ENCODE measurements around the gene TBX20.
"Not testable (repeated sequence)": the region's sequence is repeated elsewhere in the genome, so short reads cannot be mapped to it uniquely, and the experiment has no call there.

The TBX20 gene

DNA sequence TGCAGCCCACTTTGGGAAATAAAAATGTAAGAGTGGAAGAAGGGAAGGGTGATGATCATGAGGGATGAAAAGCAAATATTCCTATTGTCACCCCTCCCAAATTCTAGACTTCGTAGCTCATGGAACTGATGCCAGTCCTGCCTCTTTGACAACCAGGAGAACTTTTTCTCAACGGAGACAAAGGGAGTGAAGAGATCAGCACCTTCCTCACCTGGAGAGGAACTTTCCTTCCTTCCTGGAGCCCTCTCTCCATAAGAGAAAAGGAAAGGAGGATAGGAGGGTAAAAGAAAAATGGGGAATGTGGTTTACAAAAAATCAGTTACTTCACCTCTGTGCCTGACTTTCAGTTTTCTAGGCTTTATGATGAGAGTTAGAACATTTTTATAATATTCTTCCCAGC is 3.4 kb downstream of the TBX20 start:
- TF ChIP-seq, protein P1, sequence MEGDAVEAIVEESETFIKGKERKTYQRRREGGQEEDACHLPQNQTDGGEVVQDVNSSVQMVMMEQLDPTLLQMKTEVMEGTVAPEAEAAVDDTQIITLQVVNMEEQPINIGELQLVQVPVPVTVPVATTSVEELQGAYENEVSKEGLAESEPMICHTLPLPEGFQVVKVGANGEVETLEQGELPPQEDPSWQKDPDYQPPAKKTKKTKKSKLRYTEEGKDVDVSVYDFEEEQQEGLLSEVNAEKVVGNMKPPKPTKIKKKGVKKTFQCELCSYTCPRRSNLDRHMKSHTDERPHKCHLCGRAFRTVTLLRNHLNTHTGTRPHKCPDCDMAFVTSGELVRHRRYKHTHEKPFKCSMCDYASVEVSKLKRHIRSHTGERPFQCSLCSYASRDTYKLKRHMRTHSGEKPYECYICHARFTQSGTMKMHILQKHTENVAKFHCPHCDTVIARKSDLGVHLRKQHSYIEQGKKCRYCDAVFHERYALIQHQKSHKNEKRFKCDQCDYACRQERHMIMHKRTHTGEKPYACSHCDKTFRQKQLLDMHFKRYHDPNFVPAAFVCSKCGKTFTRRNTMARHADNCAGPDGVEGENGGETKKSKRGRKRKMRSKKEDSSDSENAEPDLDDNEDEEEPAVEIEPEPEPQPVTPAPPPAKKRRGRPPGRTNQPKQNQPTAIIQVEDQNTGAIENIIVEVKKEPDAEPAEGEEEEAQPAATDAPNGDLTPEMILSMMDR (IDR thresholded peaks at IDR 0.05): no peak
- TF ChIP-seq ZFX (IDR thresholded peaks at IDR 0.05; ENCODE audit: borderline replicate concordance): no peak
- H3K27ac ChIP-seq: no peak overlapping the region

- H3K27ac ChIP-seq: no peak overlapping the region
- TF ChIP-seq, protein P1 (IDR thresholded peaks at IDR 0.05): no peak
- no peak for TF ChIP-seq ZFX (IDR thresholded peaks at IDR 0.05; ENCODE audit: borderline replicate concordance)
Observed at GRCh38 chr7:35249537-35249907, 4.4 kb downstream of the TBX20 start.

DNA sequence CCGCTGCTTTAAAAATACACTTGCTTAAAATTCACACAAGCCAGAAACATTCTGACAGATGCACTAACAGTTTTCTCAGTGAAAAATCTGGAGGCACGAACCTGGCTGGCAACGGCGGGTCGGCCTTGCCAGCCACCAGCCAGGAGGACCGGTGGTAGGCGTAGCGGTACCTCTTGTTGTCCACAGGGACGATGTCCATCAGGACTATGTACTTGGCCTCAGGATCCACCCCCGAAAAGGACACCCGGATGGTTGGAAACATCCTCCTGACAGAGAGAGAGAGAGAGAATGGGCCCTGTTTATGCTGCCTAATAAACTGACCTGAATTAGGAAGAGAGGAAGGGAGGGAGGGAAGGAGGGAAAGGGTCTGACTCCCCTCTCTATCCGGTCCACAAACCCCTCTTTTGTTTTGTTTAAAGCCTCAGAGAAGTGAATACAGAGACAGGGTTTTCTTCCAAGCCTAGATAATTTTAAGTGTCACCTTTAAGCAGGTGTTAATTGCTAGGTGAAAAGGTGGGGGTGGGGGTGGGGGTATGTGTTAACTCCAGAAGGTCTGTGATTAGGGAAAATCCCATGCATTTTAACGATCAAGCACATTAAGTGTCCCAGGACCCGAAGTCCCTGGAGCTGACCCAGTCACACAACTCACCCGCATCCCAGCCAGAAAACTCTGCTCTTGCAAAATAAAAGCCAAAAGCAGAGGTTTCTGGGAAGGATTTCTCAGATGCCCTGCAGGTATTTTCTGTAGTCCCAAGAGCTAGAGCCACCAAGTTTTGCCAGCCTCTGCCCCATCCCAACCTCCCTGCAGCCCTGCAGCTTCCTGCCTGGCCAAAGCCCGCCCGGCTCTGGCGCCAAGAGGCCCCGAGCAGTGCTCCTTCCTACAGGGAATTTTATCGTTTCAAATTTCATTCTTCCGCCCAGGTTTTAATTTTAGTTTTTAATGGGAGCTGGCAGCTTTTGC is 5.0 kb downstream of the TBX20 start:
- no peak for TF ChIP-seq ZFX (IDR thresholded peaks at IDR 0.05; ENCODE audit: borderline replicate concordance)
- TF ChIP-seq, protein P1 (IDR thresholded peaks at IDR 0.05): no peak
- no peak overlapping the region for H3K27ac ChIP-seq

- TF ChIP-seq, protein P1 (IDR thresholded peaks at IDR 0.05): no peak
- no peak for TF ChIP-seq ZFX (IDR thresholded peaks at IDR 0.05; ENCODE audit: borderline replicate concordance)
- no peak overlapping the region for H3K27ac ChIP-seq
Observed at GRCh38 chr7:35246819-35247218, 7.1 kb downstream of the TBX20 start.

DNA sequence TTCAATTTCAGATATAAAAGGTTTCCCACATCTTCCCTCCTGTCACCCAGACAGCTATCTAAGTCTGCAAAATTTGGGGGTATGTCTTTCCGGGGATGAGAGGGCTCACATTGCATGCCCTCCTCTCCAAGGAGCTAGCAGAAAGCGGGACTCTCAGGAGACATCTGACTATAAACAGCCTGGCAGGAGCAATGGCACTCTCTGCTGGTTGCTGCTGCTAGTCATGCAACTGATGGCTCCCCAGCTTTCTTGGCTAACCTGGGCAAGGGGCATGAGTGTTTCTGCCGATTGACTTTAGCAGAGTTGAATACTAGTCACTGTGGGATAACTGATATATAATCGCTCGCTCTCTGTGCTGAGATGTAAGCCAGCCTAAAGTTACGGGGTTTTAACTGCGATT is 12.0 kb downstream of the TBX20 start:
- TF ChIP-seq ZFX (IDR thresholded peaks at IDR 0.05; ENCODE audit: borderline replicate concordance): no peak
- TF ChIP-seq, protein P1 (IDR thresholded peaks at IDR 0.05): no peak
- H3K27ac ChIP-seq: no peak overlapping the region

DNA sequence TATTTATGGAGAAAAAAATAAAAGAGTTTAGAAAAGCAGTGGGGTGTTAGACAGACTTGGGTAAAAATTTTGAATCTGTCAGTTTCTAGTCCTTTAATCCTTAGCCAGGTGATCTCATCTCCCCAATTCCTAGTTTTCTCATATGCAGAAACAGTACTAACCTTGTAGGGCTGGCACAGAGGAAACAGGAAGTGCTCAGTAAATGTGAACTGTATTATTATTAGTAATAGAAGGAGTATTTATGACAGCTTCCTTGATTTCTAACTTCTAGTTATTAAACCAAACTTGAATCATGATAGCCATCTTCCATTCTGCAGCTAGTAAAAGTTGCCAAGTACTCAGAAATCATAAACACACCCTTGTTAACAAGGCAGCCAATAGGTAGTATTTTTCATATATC is 12.5 kb downstream of the TBX20 start:
- TF ChIP-seq, protein P1 (IDR thresholded peaks at IDR 0.05): no peak
- no peak for TF ChIP-seq ZFX (IDR thresholded peaks at IDR 0.05; ENCODE audit: borderline replicate concordance)
- no peak overlapping the region for H3K27ac ChIP-seq

DNA sequence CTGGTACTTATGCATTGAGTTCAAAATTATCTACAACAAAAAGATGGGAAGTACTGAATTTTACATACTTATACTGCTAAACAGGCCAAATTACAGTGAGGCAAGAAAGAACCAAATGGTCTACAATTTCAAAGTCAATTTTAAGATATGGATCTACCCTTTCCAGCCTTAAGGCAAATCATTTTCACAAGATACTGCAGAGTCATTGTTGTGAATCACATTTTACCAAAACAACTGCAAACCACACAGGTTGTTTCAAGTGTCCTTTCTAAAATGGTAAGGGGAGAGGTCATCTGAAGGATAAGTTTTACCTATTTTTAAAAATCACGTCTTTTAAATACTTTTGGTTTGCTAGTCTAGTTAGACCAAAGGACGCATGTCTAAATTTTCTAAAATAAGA is 12.9 kb downstream of the TBX20 start:
- not testable (repeated sequence) for H3K27ac ChIP-seq

DNA sequence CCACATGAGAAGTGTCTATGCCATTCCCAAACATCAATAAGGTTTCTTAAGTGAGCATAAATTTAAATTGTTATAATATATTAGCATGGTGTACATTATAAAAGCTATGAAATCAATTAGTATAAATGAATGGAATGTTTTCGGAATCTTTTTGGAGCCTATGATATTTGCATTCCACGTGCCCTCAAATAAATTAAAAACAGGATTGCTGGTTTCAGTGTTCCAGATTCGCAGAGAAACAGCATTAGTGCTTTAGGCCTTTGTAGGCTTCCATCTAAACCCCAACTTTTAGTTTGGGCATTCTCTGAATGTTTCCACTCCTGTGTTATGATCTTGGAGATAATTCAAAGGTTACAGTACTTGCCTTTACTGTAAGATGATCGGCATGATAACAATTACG is 15.4 kb downstream of the TBX20 start:
- H3K27ac ChIP-seq: not testable (repeated sequence)

Data from 22Rv1 (cell line).